Panc1 (cell line): ENCODE measurements around the gene PCDHAC2.

Experiments used
- CTCF ChIP-seq: fragments of 450-650 bp; IDR thresholded peaks from 2 replicates; pipeline ENCODE4 v1.5.1; 2017; ENCODE audit warnings: mild to moderate bottlenecking
- POLR2AphosphoS5 ChIP-seq: IDR thresholded peaks from 2 replicates; pipeline ENCODE4 v1.6.1; 2012; ENCODE audit warnings: mild to moderate bottlenecking, low read depth, low read length, moderate library complexity
- REST ChIP-seq, 2 experiments: IDR thresholded peaks; 2 replicates each; pipeline ENCODE4 v1.6.1; 2011 to 2012; ENCODE audit warnings: low read depth in 2 of 2, control low read depth in 1 of 2, low read length in 1 of 2, mild to moderate bottlenecking in 1 of 2, moderate library complexity in 1 of 2; ENCODE audit not compliant: insufficient read depth in 1 of 2
- TCF7L2 ChIP-seq: IDR thresholded peaks from 2 replicates; pipeline ENCODE4 v1.6.1; 2011; ENCODE audit warnings: mild to moderate bottlenecking, low read depth, low read length, inconsistent platforms

- no peak for TF ChIP-seq CTCF
- TF ChIP-seq POLR2AphosphoS5, result no peak
- TF ChIP-seq REST (IDR thresholded peaks at IDR 0.05; ENCODE audit: insufficient read depth in 1 of 2, low read depth in 2 of 2, low read length in 1 of 2), result no peak
- TF ChIP-seq TCF7L2, result 0 out of 2 replicates have a peak, but pooled peaks have one; percentile 1
Observed at GRCh38 chr5:140966293-140967225, at the start of gene PCDHAC2.
